OCI-LY3 (cell line): ENCODE measurements around the gene NODAL.
A peak's percentile ranks its signal among the peaks of the same experiment; 100 is the strongest.

Experiments
- H2AFZ ChIP-seq: fragments of 200-600, 300-600 bp; shearing (Covaris generic); 2 replicates; pipeline ENCODE4 v1.6.0; 2014; ENCODE audit warnings: antibody characterized with exemption, low read depth, low read length
- H3K27ac ChIP-seq: fragments of 200-600, 300-600 bp; sonication (generic); 2 replicates; pipeline ENCODE4 v1.5.1; 2014; ENCODE audit warnings: mild to moderate bottlenecking, low read length, moderate library complexity, mixed read lengths
- H3K27me3 ChIP-seq: fragments of 200-600, 300-600 bp; sonication (generic); 2 replicates; pipeline ENCODE4 v1.6.1; 2014; ENCODE audit warnings: low read depth, low read length, mixed read lengths
- H3K36me3 ChIP-seq: fragments of 200-600, 300-600 bp; sonication (generic); replicated peaks from 2 replicates; pipeline ENCODE3; 2014; ENCODE audit warnings: low read depth, low read length, mixed read lengths
- H3K4me1 ChIP-seq: fragments of 300-600, 200-600 bp; sonication (generic); 2 replicates; pipeline ENCODE4 v1.6.1; 2014; ENCODE audit warnings: low read length, mixed read lengths
- H3K4me2 ChIP-seq: fragments of 200-600, 300-600 bp; sonication (generic); 2 replicates; pipeline ENCODE4 v1.6.1; 2014; ENCODE audit warnings: low read length, mixed read lengths
- H3K4me3 ChIP-seq: fragments of 300-600, 200-600 bp; sonication (generic); 2 replicates; pipeline ENCODE4 v1.5.1; 2014; ENCODE audit warnings: antibody characterized with exemption, mild to moderate bottlenecking, low read length, moderate library complexity
- H3K79me2 ChIP-seq: fragments of 300-600, 200-600 bp; shearing (Covaris generic); 2 replicates; pipeline ENCODE4 v1.6.1; 2014; ENCODE audit warnings: mild to moderate bottlenecking, low read length, mixed read lengths
- H3K9ac ChIP-seq: fragments of 300-600, 200-600 bp; shearing (Covaris generic); 2 replicates; pipeline ENCODE4 v1.6.0; 2014; ENCODE audit warnings: mild to moderate bottlenecking, low read length, moderate library complexity
- H3K9me3 ChIP-seq: fragments of 200-600, 300-600 bp; shearing (Covaris generic); 2 replicates; pipeline ENCODE4 v1.6.1; 2014; ENCODE audit warnings: low read length, mixed read lengths; ENCODE audit not compliant: insufficient read depth
- H4K20me1 ChIP-seq: fragments of 200-600, 300-600 bp; sonication (generic); 2 replicates; pipeline ENCODE4 v1.6.1; 2016; ENCODE audit warnings: low read length, mixed read lengths; ENCODE audit not compliant: insufficient read depth
- EZH2phosphoT487 ChIP-seq: fragments of 200-600 bp; shearing (Covaris generic); IDR thresholded peaks from 2 replicates; pipeline ENCODE4 v1.6.1; 2018; ENCODE audit warnings: antibody characterized with exemption, mixed run types, low read depth
- TF ChIP-seq, protein P1 (sequence below): fragments of 200-600, 300-600 bp; sonication (generic); IDR thresholded peaks from 2 replicates; pipeline ENCODE4 v1.5.1; 2014; ENCODE audit warnings: antibody characterized with exemption, low read length, low read depth

NODAL gene

DNA sequence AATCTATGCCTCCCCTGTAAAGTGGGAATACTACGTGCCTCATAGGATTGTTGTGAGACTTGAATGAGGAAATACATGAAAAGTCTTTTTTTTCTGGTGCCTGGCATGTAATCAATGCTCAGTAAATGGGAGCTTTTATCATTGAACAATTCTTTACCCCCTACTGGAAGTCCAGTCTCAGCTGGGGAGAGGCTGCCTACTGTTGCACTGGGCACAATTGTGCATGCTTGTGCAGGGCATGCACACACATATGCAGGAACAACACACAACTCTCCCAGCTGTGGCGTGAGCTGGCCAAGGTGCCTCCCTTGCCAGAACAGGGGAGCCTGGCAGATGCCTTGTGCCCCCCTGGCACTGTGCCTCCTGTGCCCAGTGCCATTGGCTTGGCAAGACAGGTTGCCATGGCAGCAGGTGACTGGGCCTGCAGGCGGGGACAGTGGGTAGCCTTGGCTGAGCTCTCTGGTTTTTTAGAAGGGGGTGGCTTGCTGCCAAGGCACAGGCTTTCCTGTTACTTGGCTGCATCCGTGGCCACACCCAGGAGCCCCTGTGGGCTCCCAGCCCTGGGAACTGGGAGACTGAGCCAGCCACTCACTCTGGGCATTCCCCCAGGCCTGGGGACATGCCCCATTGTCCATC, 21.0 kb upstream of the NODAL start:
- Histone ChIP-seq H3K79me2 (no peaks in the 10 kb centered on the region), H2AFZ (no peak overlapping the region), H3K9ac (no peak overlapping the region), H3K27ac (no peak overlapping the region), H3K4me3 (no peak overlapping the region), H3K4me2 (no peak overlapping the region), H3K36me3 (no peaks in the 10 kb centered on the region), H4K20me1 (no peaks in the 10 kb centered on the region), H3K4me1 (no peaks in the 10 kb centered on the region), H3K27me3 (0 out of 2 replicates have a peak, but pooled peaks cover 8% of the 10 kb centered on the region), H3K9me3 (no peaks in the 10 kb centered on the region)
- TF ChIP-seq EZH2phosphoT487, result no peak
- TF ChIP-seq, protein P1, sequence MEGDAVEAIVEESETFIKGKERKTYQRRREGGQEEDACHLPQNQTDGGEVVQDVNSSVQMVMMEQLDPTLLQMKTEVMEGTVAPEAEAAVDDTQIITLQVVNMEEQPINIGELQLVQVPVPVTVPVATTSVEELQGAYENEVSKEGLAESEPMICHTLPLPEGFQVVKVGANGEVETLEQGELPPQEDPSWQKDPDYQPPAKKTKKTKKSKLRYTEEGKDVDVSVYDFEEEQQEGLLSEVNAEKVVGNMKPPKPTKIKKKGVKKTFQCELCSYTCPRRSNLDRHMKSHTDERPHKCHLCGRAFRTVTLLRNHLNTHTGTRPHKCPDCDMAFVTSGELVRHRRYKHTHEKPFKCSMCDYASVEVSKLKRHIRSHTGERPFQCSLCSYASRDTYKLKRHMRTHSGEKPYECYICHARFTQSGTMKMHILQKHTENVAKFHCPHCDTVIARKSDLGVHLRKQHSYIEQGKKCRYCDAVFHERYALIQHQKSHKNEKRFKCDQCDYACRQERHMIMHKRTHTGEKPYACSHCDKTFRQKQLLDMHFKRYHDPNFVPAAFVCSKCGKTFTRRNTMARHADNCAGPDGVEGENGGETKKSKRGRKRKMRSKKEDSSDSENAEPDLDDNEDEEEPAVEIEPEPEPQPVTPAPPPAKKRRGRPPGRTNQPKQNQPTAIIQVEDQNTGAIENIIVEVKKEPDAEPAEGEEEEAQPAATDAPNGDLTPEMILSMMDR, result no peak

GRCh38 chr10:70461397-70462348, 20.2 kb upstream of the NODAL start:
- no peak overlapping the region for H3K27ac ChIP-seq
- no peaks in the 10 kb centered on the region for H3K79me2 ChIP-seq
- no peaks in the 10 kb centered on the region for H3K9me3 ChIP-seq
- H3K9ac ChIP-seq, result no peak overlapping the region
- H3K4me1 ChIP-seq, result no peaks in the 10 kb centered on the region
- no peak for TF ChIP-seq EZH2phosphoT487
- TF ChIP-seq, protein P1, result peak; percentile 72
- no peak overlapping the region for H3K4me3 ChIP-seq
- H3K36me3 ChIP-seq, result no peaks in the 10 kb centered on the region
- no peak overlapping the region for H3K4me2 ChIP-seq
- H2AFZ ChIP-seq, result no peak overlapping the region; the same call in 1 of the 2 replicates
- H3K27me3 ChIP-seq, result 0 out of 2 replicates have a peak, but pooled peaks cover 5% of the 10 kb centered on the region
- no peaks in the 10 kb centered on the region for H4K20me1 ChIP-seq

DNA sequence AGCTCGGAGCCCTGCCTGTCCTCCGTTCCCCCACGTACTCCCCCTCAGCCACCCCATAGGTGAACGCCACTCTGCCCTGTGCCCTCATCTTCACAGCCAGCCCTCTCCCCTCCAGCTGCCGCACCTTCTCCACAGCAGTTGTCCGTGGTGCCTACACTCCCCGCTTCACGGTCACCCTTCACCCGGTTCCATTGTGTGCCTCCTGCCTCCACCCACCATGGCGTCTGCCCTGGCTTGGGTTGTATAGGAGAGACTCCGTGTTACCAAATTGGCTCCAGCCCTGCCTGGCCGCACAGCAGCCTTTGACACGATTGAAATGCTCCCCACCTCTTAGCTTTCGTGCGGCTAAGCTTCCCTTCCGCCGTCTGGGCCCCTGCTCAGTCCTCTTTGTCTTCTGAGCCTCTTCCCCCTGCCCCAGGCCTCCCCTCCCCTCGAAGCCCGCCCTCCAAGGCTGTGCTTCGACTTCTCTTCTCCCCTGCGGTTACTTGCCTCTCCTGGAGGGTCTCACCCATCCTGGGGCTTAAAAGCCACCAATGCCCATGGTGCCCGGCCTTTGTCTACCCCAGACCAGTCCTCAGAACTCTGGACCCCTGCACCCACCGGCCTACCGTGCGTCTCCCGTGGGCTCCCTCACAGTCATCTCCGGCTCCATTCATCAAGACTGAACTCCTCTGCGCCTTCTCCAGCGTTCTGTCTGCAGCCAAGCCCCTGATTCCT, 18.5 kb upstream of the NODAL start:
- Histone ChIP-seq H3K4me2 (no peak overlapping the region), H3K36me3 (no peaks in the 10 kb centered on the region), H2AFZ (no peak overlapping the region), H3K9ac (no peak overlapping the region), H3K4me1 (no peaks in the 10 kb centered on the region), H4K20me1 (no peaks in the 10 kb centered on the region), H3K9me3 (no peaks in the 10 kb centered on the region), H3K79me2 (no peaks in the 10 kb centered on the region), H3K27me3 (peaks cover 8% of the 10 kb centered on the region; the same call in 1 of the 2 replicates), H3K27ac (no peak overlapping the region), H3K4me3 (no peak overlapping the region)
- TF ChIP-seq, protein P1, result no peak
- no peak for TF ChIP-seq EZH2phosphoT487
